K562 (cell line): ENCODE measurements around the gene UNC119.

ENCODE experiments used
- ADNP ChIP-seq: fragments of 200-800 bp; sonication (Bioruptor generic); IDR thresholded peaks from 2 replicates; pipeline ENCODE4 v1.6.1; 2016; ENCODE audit warnings: missing genetic modification characterization, missing compliant biosample characterization
- ATF3 ChIP-seq, 2 experiments: fragments of 450-650 bp in 1 of 2; sonication (generic) in 1 of 2; formaldehyde crosslinking in 1 of 2; IDR thresholded peaks in 1 of 2; conservative IDR thresholded peaks in 1 of 2; 2 replicates each; pipeline versions ENCODE4 v1.6.1 to v1.8.1; 2016 to 2023; ENCODE audit warnings: mild to moderate bottlenecking in 2 of 2, moderate library complexity in 2 of 2, inconsistent platforms in 1 of 2, missing genetic modification reagents in 1 of 2
- MAFG ChIP-seq: fragments of 450-650 bp; conservative IDR thresholded peaks from 2 replicates; pipeline ENCODE4 v1.6.1; 2016; ENCODE audit warnings: missing genetic modification characterization, missing compliant biosample characterization

- TF ChIP-seq ATF3 (IDR thresholded peaks at IDR 0.05) (0 out of 2 replicates have a peak, but pooled peaks have one; percentile 18), ATF3 (CRISPR knock-in tag; conservative IDR thresholded peaks at IDR 0.05) (no peak), ADNP (no peak), MAFG (tag) (no peak)
Measured at GRCh38 chr17:28524476-28525424, 27.7 kb downstream of the UNC119 start.
